ENCODE measurements around the gene PHACTR1. TPM values are rescaled to one million over a fixed set of nuclear protein-coding genes. Genes with fewer than 3 reads are reported as not detected.

PHACTR1 gene
- total RNA-seq, 1 experiment from 2014 or later: 2.6 TPM

DNA sequence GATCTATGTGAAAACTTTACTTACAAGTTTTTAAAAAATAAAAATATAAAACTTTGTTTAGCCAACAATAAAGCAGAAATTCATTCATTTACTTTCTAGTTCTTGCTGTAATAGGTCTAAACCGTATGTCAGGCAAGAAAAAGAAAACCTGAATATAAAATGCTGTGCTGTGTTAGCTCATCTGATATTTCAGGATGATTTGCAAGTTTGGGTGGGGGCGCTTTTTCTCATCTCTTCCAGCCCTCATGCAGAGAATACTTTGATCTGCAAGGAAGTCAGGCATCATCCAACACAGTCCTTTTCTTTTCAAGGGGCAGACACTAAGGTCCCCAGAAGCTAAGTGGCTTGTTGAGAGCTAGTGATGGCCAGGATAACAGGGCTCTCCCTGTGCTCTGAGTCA is 458.5 kb downstream of the PHACTR1 start:
- TF ChIP-seq, protein P1, sequence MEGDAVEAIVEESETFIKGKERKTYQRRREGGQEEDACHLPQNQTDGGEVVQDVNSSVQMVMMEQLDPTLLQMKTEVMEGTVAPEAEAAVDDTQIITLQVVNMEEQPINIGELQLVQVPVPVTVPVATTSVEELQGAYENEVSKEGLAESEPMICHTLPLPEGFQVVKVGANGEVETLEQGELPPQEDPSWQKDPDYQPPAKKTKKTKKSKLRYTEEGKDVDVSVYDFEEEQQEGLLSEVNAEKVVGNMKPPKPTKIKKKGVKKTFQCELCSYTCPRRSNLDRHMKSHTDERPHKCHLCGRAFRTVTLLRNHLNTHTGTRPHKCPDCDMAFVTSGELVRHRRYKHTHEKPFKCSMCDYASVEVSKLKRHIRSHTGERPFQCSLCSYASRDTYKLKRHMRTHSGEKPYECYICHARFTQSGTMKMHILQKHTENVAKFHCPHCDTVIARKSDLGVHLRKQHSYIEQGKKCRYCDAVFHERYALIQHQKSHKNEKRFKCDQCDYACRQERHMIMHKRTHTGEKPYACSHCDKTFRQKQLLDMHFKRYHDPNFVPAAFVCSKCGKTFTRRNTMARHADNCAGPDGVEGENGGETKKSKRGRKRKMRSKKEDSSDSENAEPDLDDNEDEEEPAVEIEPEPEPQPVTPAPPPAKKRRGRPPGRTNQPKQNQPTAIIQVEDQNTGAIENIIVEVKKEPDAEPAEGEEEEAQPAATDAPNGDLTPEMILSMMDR (conservative IDR thresholded peaks at IDR 0.05; ENCODE audit: low read depth, low read length): no peak
- no peak for TF ChIP-seq EZH2 (IDR thresholded peaks at IDR 0.05; ENCODE audit: borderline replicate concordance, low read depth, low read length, poor library complexity, severe bottlenecking)
- Histone ChIP-seq H3K27ac (ENCODE audit: low read depth, low read length, poor library complexity, severe bottlenecking) (no peak overlapping the region), H3K27me3 (replicated peaks; ENCODE audit: insufficient read depth, low read depth, low read length, poor library complexity) (peaks cover 15% of the 10 kb centered on the region), H3K4me3 (ENCODE audit: low read depth, low read length, poor library complexity, severe bottlenecking) (no peak overlapping the region), H3K36me3 (ENCODE audit: insufficient read depth, low read length, poor library complexity, severe bottlenecking) (no peaks in the 10 kb centered on the region), H3K4me1 (ENCODE audit: insufficient read depth, low read length, poor library complexity, severe bottlenecking) (no peaks in the 10 kb centered on the region), H3K9me3 (ENCODE audit: low read depth, low read length, poor library complexity, severe bottlenecking) (no peaks in the 10 kb centered on the region)
- intact Hi-C loops (cut with micrococcal nuclease; ENCODE audit: unreplicated experiment): no loop called here
- POLR2A ChIA-PET (ENCODE audit: low non-redundant PET): no interaction called here
- no peak for DNase-seq (ENCODE audit: low spot score)
- BruUV-seq (replicated peaks): no TSS peak
- CTCF ChIA-PET: no interaction called here

GRCh38 chr6:13175759-13176158 is 459.2 kb downstream of the PHACTR1 start:
- ChIA-PET POLR2A (ENCODE audit: low non-redundant PET) (no interaction called here), CTCF (no interaction called here)
- no peak overlapping the region for H3K27ac ChIP-seq (ENCODE audit: low read depth, low read length, poor library complexity, severe bottlenecking)
- no peak for TF ChIP-seq EZH2 (IDR thresholded peaks at IDR 0.05; ENCODE audit: borderline replicate concordance, low read depth, low read length, poor library complexity, severe bottlenecking)
- TF ChIP-seq, protein P1 (conservative IDR thresholded peaks at IDR 0.05; ENCODE audit: low read depth, low read length): no peak
- H3K4me3 ChIP-seq (ENCODE audit: low read depth, low read length, poor library complexity, severe bottlenecking): no peak overlapping the region
- intact Hi-C loops (cut with micrococcal nuclease; ENCODE audit: unreplicated experiment): no loop called here
- no peak for DNase-seq (ENCODE audit: low spot score)
- no peaks in the 10 kb centered on the region for H3K4me1 ChIP-seq (ENCODE audit: insufficient read depth, low read length, poor library complexity, severe bottlenecking)
- H3K36me3 ChIP-seq (ENCODE audit: insufficient read depth, low read length, poor library complexity, severe bottlenecking): no peaks in the 10 kb centered on the region
- BruUV-seq (replicated peaks): no TSS peak
- peaks cover 15% of the 10 kb centered on the region for H3K27me3 ChIP-seq (replicated peaks; ENCODE audit: insufficient read depth, low read depth, low read length, poor library complexity)
- no peaks in the 10 kb centered on the region for H3K9me3 ChIP-seq (ENCODE audit: low read depth, low read length, poor library complexity, severe bottlenecking)

GRCh38 chr6:13177664-13178063 is 461.1 kb downstream of the PHACTR1 start:
- Histone ChIP-seq H3K27ac (ENCODE audit: low read depth, low read length, poor library complexity, severe bottlenecking) (no peak overlapping the region), H3K9me3 (ENCODE audit: low read depth, low read length, poor library complexity, severe bottlenecking) (no peaks in the 10 kb centered on the region), H3K27me3 (replicated peaks; ENCODE audit: insufficient read depth, low read depth, low read length, poor library complexity) (peaks cover 15% of the 10 kb centered on the region), H3K4me1 (ENCODE audit: insufficient read depth, low read length, poor library complexity, severe bottlenecking) (no peaks in the 10 kb centered on the region), H3K36me3 (ENCODE audit: insufficient read depth, low read length, poor library complexity, severe bottlenecking) (no peaks in the 10 kb centered on the region), H3K4me3 (ENCODE audit: low read depth, low read length, poor library complexity, severe bottlenecking) (no peak overlapping the region)
- DNase-seq (ENCODE audit: low spot score): no peak
- TF ChIP-seq, protein P1 (conservative IDR thresholded peaks at IDR 0.05; ENCODE audit: low read depth, low read length): no peak
- TF ChIP-seq EZH2 (IDR thresholded peaks at IDR 0.05; ENCODE audit: borderline replicate concordance, low read depth, low read length, poor library complexity, severe bottlenecking): no peak
- ChIA-PET POLR2A (ENCODE audit: low non-redundant PET) (no interaction called here), CTCF (no interaction called here)
- BruUV-seq (replicated peaks): no TSS peak
- intact Hi-C loops (cut with micrococcal nuclease; ENCODE audit: unreplicated experiment): no loop called here
